SU-DHL-6 (cell line): ENCODE results near the gene ALOX5.

Experiments used
- EZH2phosphoT487 ChIP-seq: fragments of 200-600 bp; sonication (generic), shearing (Covaris generic); conservative IDR thresholded peaks from 2 replicates; pipeline ENCODE4 v1.6.1; 2018; ENCODE audit warnings: mild to moderate bottlenecking, antibody characterized with exemption, low read length, moderate library complexity, mixed read lengths
- TF ChIP-seq, protein P1 (sequence below): fragments of 200-600 bp; sonication (generic); IDR thresholded peaks from one replicate; pipeline ENCODE4 v1.5.1; 2017; ENCODE audit warnings: antibody characterized with exemption, mild to moderate bottlenecking, low read length, moderate library complexity; ENCODE audit not compliant: insufficient read depth, poor library complexity, severe bottlenecking

DNA sequence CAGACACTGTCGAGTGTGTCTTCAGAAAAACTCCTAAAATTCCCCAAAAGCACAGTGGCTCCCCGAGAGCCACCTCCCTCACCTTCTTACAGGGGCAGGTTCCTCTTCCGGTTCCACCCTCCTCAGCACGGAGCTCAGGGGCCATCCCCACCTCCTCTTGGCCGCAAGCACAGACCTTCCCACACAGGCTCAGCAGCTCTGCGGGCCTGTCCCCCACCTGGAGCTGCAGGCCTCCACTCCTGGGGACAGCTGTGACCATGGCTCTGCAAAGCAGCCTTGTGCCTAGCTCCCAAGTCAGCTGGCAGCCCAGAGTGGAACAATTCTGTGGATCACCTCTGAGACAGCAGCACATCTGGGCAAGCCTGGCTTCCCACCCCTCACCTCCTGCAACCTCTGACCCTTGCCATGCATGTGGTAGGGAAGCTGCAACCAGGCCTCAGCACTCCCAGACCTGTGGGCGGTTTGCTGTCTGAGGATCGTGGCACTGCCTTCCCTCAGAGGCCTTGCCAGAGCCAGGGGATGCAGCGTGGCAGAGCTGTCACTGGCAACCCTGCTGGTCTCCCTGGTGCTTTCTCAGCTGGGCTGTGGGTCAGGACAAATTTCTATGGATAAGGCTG, 79.7 kb downstream of the ALOX5 start:
- TF ChIP-seq, protein P1, sequence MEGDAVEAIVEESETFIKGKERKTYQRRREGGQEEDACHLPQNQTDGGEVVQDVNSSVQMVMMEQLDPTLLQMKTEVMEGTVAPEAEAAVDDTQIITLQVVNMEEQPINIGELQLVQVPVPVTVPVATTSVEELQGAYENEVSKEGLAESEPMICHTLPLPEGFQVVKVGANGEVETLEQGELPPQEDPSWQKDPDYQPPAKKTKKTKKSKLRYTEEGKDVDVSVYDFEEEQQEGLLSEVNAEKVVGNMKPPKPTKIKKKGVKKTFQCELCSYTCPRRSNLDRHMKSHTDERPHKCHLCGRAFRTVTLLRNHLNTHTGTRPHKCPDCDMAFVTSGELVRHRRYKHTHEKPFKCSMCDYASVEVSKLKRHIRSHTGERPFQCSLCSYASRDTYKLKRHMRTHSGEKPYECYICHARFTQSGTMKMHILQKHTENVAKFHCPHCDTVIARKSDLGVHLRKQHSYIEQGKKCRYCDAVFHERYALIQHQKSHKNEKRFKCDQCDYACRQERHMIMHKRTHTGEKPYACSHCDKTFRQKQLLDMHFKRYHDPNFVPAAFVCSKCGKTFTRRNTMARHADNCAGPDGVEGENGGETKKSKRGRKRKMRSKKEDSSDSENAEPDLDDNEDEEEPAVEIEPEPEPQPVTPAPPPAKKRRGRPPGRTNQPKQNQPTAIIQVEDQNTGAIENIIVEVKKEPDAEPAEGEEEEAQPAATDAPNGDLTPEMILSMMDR: no peak
- TF ChIP-seq EZH2phosphoT487: no peak
